Measurements from ENCODE around the gene SLC4A7.

Gene SLC4A7

DNA sequence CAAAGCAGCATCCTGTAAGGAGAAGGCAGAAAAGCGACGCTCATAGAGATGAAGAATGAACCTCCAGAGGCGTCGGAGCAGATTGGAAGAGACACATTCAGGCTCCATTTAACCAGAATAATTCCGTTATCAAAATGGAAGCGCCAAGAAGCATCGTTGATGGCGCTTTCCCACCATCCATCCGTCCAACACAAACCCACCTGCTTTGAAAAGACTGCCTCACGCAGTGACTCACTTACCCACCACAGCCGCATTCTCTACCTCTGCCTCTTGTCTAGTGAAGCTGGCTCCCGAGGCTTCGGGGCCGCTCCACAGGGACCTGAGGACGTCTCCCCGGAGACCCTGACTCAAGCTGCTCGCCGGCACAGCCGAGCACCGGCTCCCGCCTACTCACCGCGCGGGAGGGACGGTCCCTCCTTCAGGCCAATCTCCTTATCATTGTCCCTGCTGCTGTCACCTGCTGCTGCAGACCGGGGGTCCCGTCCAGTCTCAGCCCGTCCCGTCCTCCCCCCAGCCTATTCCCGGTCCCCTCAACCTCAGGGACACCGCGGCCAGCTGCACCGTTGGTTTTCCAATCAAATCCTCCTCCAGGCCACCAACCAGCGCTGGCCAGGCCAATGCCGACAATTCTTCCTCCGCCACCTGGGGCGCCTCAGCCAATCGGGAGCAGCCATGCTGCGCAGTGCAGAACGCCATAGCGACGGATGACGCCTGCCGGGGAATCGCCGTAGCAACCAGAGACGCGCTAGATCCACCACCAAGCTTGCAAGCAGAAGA is 115.2 kb downstream of the SLC4A7 start, which contains the start of gene NEK10:
Gene NEK10 (minus strand): TSS at position 553 of the 777 bp plus-strand sequence. CDS start 16,501 bp downstream, outside the sequence.
- in situ Hi-C loops (cut with MboI; ENCODE audit: low sequenced_read_pairs): no loop called here

- in situ Hi-C loops (cut with MboI; ENCODE audit: low sequenced_read_pairs): no loop called here
These were observed 118.1 kb downstream of the SLC4A7 start for GRCh38 chr3:27366062-27366591.

DNA sequence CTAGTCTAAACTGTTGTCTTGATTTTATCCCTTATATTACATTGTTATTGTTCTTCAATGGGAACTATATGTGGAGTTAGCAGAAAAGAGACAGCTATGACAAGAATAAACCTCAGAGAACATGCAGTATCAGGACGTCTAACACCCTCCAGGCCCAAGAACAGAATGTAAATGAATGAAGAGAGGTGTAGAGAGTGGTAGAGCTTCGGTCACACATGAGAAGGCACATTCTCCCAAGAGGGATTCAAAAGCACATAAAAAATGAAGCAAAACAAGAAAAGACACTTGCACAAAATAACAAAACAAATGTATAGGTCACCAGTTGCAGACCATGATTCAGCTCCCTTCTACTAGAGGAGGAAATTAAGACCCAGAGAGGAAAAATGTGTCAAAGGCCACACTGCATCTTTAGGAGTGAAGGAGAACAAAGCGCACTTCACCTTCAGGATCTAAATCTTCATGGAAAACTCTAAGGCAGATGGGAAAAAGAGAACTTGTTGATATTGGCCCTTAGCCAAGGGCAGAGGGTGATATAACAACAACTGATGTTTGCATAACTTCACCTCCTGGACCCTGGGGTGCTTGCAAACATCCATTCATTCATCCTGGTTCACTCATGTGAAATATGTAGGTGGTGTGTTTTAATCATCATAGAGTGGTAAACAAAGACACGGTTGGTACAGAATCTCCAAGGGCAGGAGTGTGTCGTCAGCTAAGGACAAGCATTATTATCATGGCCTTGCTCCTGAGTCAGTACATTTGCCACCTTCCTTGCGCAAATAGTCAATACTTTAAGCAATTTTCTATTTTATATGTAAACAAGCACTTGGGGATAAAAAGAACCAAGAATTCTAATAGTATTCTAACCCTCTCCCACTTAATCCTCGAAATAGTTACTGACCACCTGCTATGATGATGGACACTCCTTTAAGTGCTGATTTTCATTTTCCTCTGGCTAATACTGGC is 123.8 kb downstream of the SLC4A7 start:
- in situ Hi-C loops (cut with MboI; ENCODE audit: low sequenced_read_pairs): no loop called here

DNA sequence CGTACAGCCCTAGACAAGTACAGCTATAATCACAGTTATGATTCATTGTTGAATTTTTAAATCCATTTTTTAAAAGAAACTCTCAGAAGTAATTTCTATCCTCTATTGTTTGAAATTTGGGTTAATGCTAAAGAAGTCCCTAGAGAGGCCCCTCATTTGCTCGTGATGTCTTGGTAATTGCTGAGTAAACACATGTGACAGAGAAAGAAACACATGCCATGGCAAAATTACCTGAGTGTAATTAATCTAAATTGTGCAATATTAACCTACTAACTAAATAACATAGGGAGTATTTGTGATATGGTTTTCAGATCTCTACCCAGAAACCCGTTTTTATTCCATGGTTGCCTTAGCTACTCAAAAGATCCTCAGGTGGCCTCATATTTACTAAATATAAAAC is 125.8 kb downstream of the SLC4A7 start:
- in situ Hi-C loops (cut with MboI; ENCODE audit: low sequenced_read_pairs): no loop called here

DNA sequence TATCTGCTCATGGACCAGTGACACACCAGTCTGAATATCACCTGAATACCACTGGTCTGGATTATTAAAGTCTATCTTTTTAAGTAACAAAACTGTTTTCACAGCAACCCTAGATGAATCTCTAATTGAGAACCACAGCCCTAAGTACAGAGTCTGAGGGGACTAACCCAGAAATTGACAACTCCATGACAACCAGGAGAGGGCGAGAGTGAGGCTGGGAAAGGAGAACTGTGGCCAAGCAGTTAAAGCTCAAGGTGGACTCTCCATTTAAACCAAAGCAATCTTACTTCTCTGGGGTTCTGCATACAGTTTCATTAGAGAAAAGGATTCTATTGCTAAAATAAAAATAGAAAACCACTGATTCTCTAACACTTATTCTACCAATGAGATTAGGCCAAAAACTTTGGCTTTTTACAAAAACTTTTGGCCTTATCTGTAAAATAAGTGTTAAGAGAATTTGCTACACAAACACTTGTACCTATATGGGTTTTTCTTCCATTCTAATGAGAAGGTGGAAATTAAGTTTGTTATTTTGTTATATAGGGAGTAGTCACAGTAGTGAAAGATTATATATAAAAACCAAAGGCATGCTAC is 126.4 kb downstream of the SLC4A7 start:
- in situ Hi-C loops (cut with MboI; ENCODE audit: low sequenced_read_pairs): no loop called here

- in situ Hi-C loops (cut with MboI; ENCODE audit: low sequenced_read_pairs): no loop called here
These were observed 127.2 kb downstream of the SLC4A7 start for GRCh38 chr3:27356976-27357375.

GRCh38 chr3:27354588-27355203 is 129.5 kb downstream of the SLC4A7 start:
- in situ Hi-C loops (cut with MboI; ENCODE audit: low sequenced_read_pairs): no loop called here

GRCh38 chr3:27354161-27354560 is 130.0 kb downstream of the SLC4A7 start:
- in situ Hi-C loops (cut with MboI; ENCODE audit: low sequenced_read_pairs): no loop called here

GRCh38 chr3:27353221-27353620 is 131.0 kb downstream of the SLC4A7 start:
- in situ Hi-C loops (cut with MboI; ENCODE audit: low sequenced_read_pairs): no loop called here

GRCh38 chr3:27352047-27352446 is 132.1 kb downstream of the SLC4A7 start:
- in situ Hi-C loops (cut with MboI; ENCODE audit: low sequenced_read_pairs): no loop called here

- in situ Hi-C loops (cut with MboI; ENCODE audit: low sequenced_read_pairs): no loop called here
These were observed 134.4 kb downstream of the SLC4A7 start for GRCh38 chr3:27349832-27350231.

DNA sequence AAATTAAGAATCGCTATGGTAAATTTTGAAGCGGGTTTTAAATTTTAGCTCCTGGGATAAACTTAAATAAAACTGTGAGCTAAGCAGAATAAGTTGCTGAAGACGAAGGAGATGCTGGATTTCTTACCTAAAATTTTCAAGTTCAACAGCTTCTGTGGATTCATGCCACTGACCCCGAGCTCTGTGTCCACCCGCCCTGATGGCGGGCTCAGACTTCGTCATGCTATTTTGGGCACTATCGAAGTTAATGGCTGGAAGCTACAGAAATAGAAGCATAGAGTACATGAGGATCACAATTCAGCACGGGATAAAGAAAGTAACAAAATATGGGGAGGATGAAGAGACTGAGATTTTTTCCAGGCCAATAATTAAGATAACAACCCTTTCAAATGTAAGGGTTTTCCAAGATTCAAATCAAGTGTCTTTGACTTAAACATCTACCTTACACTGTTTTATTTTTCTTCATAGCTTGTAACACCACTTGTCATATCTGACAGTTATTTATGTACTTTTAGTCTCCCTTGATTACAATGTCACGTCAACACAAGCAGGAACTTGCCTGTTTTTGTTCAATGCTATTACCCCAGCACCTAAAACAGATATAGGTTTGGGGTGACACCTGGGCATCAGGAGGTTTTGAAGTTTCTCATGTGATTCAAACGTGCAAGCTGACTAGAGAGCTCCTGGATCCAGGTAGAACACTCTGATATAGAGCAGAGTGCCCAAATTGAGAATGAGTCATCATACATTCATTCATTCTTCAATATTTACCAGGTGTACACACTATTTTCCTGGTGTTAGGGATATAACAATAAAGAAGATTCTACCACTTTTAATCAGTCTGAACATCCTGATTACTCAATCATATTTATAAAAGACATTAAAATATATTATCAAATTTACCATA is 138.0 kb downstream of the SLC4A7 start:
- in situ Hi-C loops (cut with MboI; ENCODE audit: low sequenced_read_pairs): no loop called here

DNA sequence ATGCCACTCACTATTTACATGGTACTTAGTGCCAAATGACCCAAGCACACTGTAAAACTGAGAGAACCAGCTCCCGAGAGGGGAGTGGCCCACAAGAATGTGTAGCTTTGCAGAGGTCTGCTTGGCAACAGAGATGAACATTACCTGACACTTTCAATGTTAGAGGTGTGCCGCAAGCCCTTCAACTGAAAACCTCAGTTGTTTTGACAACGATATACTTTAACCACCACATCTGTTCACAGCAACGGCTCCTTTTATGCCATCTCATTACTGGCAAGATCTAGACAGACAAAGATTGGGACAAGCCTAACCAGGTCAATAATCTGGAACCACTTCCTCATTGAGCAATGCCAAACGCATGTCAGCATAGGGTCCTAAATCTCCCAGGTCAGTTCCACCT is 138.7 kb downstream of the SLC4A7 start:
- in situ Hi-C loops (cut with MboI; ENCODE audit: low sequenced_read_pairs): no loop called here

- in situ Hi-C loops (cut with MboI; ENCODE audit: low sequenced_read_pairs): no loop called here
These were observed 139.1 kb downstream of the SLC4A7 start for GRCh38 chr3:27345045-27345444.

DNA sequence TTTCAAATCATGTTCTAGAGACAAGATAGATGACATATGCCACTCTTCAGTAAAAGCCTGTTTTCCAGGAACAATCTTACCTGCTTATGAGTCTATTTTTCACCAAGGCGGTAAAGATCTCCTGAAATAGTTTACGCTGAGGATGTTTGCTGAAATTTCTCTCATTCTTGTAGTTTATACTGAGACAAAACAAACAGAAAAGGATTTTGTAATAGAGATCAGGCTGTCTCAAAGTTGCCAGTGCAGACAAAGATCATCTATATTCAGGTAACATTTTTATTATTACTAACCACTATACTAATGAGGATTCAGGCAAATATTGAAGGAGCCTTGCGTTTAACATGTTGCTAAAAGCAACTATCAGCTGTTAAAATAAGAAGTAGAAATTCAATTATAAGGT is 140.0 kb downstream of the SLC4A7 start:
- in situ Hi-C loops (cut with MboI; ENCODE audit: low sequenced_read_pairs): no loop called here

DNA sequence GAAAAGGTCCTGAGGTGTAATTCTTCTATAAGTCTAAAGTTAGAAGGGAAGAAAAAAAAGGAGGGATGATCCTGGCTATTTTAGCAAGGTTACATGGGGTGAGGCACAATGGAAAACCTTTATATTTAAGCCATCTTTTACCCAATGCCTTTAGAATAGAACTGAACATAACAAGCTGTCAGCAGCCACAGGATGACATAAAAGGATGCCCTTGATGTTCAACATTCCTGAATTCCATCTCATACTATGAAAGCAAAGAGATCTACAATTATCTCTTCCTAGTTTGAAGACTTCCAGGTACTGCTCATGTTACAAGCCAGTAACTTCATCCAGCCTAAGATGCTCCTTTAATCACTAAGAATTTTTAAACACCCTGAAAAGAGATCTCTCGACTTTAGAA is 141.9 kb downstream of the SLC4A7 start:
- in situ Hi-C loops (cut with MboI; ENCODE audit: low sequenced_read_pairs): no loop called here

DNA sequence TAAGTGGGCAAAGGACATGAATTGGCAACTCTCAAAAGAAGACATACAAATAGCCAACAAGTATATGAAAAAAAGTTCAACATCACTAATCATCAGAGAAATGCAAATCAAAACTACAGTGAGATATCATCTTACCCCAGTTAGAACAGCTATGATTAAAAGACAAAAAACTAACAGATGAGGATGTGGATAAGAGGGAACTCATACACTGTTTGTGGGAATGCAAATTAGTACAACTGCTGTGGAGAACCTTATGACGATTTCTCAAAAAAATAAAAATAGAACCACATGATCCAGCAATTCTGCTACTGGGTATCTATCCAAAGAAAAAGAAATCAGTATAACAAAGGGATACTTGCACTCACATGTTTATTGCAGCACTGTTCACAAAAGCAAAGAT is 143.7 kb downstream of the SLC4A7 start:
- in situ Hi-C loops (cut with MboI; ENCODE audit: low sequenced_read_pairs): no loop called here

DNA sequence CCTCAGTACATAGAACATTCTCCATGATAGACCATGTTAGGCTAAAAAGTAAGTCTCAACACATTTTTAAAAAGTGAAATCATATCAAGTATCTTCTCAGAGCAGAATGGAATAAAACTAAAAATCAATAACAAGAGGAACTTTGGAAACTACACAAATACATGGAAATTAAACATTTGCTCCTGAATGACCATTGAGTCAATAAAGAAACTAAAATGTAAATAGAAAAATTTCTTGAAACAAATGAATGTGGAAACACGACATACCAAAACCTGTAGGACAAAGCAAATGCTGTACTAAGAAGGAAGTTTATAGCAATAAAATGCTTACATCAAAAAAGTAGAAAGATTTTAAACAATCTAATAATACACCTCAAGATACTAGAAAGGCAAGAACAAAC is 148.6 kb downstream of the SLC4A7 start:
- in situ Hi-C loops (cut with MboI; ENCODE audit: low sequenced_read_pairs): no loop called here

DNA sequence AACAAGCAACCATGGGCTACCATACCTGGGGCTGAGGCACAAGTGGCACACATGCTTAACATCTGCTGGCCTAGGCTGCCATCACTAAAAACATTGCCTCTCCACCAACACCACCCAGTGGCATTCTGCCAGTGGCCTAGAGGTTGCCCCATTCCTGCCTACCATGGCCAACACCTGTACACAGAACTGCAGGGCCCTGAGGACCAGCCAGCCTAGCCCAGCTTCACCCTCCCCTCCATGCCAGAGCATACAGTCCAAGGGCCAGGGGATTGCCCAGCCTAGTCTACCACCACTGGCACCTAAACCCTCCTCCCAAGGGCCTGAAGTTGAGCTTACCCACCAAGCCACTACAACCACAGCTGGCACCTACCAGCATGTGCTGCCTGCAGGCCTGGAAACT is 150.3 kb downstream of the SLC4A7 start:
- in situ Hi-C loops (cut with MboI; ENCODE audit: low sequenced_read_pairs): no loop called here

All from HL-60/S4 treated with retinoic acid at 250 ng/mL for 4 days and 3 days (cell line).